IPS-18a (cell line): ENCODE results near the gene IRX5.

ENCODE experiments used
- H3K27ac ChIP-seq: one replicate; pipeline ENCODE4 v1.5.1; 2013; ENCODE audit warnings: low read length
- H3K27me3 ChIP-seq: one replicate; pipeline ENCODE4 v1.6.1; 2013; ENCODE audit warnings: mild to moderate bottlenecking, low read length; ENCODE audit not compliant: control insufficient read depth, insufficient read depth
- H3K36me3 ChIP-seq: one replicate; pipeline ENCODE4 v1.6.1; 2013; ENCODE audit warnings: low read depth, low read length; ENCODE audit not compliant: control insufficient read depth
- H3K4me1 ChIP-seq: one replicate; pipeline ENCODE4 v1.6.1; 2013; ENCODE audit warnings: low read depth, low read length; ENCODE audit not compliant: control insufficient read depth
- H3K4me3 ChIP-seq: one replicate; pipeline ENCODE4 v1.5.1; 2013; ENCODE audit warnings: low read length
- H3K9ac ChIP-seq: one replicate; pipeline ENCODE4 v1.6.1; 2013; ENCODE audit warnings: mild to moderate bottlenecking, low read length, moderate library complexity
- H3K9me3 ChIP-seq: one replicate; pipeline ENCODE4 v1.6.1; 2013; ENCODE audit warnings: low read depth, low read length; ENCODE audit not compliant: control insufficient read depth

The IRX5 gene

DNA sequence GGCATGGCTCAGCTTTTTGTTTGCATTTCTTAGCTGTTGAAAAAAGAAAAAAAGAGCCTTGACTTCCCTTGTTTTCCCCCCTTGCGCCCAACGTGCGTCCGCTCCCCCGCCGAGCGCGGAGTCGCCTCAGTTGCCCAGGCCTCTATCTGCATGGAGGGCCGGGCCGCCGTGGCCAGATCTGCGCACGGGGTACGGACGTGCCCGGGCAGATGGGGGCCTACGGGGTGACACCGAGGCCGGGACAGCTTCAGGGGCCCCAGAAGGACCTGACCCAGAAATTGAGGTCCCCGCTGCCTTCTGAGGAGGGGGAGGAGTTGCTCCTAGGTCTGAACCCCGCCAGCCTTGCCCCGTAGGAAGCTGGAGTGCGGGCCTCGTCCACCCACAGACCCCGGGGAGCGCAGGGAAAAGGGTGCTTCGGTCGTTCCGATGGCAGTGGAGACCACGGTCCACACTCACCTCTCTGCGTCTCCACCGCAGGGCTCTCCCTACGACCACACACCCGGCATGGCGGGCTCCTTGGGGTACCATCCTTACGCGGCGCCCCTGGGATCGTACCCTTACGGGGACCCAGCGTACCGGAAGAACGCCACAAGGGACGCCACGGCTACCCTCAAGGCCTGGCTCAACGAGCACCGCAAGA is 1.5 kb downstream of the IRX5 start:
- Histone ChIP-seq H3K9ac (peak overlapping the region; percentile 13), H3K27me3 (peaks cover 83% of the 10 kb centered on the region), H3K4me1 (peaks cover 33% of the 10 kb centered on the region), H3K4me3 (peak overlapping the region; percentile 80), H3K9me3 (no peaks in the 10 kb centered on the region), H3K36me3 (no peaks in the 10 kb centered on the region), H3K27ac (no peak overlapping the region)

DNA sequence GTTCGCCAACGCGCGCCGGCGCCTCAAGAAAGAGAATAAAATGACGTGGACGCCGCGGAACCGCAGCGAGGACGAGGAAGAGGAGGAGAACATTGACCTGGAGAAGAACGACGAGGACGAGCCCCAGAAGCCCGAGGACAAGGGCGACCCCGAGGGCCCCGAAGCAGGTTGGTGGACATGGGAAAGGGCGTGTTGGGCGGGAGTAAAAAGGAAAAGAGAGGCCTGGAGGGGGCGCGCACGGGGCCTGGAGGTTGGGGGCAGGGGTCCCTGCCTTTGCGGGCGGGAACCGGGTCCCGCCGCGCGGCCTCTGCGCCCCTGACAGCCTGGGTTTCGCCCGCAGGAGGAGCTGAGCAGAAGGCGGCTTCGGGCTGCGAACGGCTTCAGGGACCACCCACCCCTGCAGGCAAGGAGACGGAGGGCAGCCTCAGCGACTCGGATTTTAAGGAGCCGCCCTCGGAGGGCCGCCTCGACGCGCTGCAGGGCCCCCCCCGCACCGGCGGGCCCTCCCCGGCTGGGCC is 2.1 kb downstream of the IRX5 start:
- H3K9ac ChIP-seq: no peak overlapping the region
- no peaks in the 10 kb centered on the region for H3K36me3 ChIP-seq
- peaks cover 83% of the 10 kb centered on the region for H3K27me3 ChIP-seq
- peaks cover 33% of the 10 kb centered on the region for H3K4me1 ChIP-seq
- no peak overlapping the region for H3K27ac ChIP-seq
- peak overlapping the region; percentile 80 for H3K4me3 ChIP-seq
- H3K9me3 ChIP-seq: no peaks in the 10 kb centered on the region

GRCh38 chr16:54933281-54934011 is 2.8 kb downstream of the IRX5 start:
- peaks cover 86% of the 10 kb centered on the region for H3K27me3 ChIP-seq
- peak overlapping the region; percentile 47 for H3K4me3 ChIP-seq
- peaks cover 38% of the 10 kb centered on the region for H3K4me1 ChIP-seq
- H3K9me3 ChIP-seq: no peaks in the 10 kb centered on the region
- H3K27ac ChIP-seq: no peak overlapping the region
- H3K9ac ChIP-seq: no peak overlapping the region
- H3K36me3 ChIP-seq: no peaks in the 10 kb centered on the region

DNA sequence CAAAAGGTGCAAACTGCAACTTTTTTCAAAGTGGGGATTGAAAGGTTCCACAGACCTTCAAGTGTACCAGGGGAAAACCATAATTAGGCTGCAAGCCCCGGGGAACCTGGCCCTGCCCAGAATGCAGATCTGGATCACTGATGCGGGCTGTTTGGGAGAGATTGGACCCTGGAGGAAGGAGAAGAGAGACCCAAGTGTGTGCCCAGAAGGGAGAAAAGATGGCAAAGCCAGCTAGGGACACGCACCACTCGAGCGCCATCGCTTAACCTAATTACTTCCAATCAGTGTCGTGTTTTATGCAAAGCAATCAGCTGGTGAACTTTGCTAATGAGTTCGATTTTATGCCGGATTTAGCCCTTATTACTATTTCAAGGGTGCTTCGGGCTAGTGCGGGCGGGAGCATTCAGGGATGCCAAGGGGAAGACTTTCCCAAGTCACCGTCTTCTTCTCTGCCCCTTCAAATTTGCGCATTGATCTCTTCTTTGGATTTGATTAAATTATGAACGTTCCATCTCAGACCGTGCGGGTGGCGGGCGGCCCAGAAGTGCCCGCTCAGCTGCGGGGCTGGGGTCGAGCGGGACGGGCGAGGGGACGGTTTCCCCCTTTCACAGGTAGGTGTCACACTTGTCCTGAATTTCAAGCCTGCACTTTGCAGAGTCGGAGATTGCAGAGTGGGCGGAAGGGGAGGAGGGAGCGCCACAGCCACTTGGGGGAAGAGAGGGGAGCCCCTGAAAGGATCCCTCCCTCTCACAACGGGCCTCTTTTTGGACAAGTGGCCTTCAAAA is 4.0 kb downstream of the IRX5 start:
- Histone ChIP-seq H3K4me1 (peaks cover 49% of the 10 kb centered on the region), H3K9me3 (no peaks in the 10 kb centered on the region), H3K9ac (no peak overlapping the region), H3K4me3 (peak overlapping the region; percentile 64), H3K27ac (no peak overlapping the region), H3K27me3 (peaks cover 93% of the 10 kb centered on the region), H3K36me3 (no peaks in the 10 kb centered on the region)

DNA sequence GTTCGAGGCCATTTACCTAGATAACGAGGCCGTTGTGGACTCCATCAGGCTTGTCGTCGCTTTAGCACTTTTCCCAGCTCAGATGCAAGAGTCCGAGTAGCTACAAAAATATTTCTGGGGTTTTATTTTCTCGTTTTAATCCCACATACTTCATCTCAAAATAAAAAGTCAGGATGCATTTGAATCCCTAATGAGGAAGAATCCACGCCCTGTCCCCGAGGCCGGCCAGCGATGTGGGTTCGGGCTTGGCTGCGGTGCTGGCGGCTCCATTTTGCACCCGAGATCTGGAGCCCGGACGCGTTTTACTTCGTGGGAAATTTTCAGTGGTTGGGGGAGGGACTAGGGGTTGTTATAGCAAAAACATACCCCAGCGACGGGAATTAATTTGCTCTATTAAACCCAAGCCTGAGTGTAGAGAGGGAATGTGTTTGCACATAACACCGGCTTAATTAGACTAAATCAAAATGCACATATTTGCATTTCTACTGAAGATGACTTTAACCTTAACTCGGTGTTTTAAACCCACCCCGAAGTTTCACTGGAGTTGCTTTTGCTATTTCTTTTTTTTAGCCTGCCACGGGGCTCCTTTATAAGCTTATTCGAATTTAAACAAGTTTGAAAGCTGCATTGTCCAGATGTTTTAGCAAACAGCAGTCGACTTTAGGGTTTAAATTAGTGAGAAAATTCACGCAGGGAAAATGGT is 4.8 kb downstream of the IRX5 start:
- Histone ChIP-seq H3K4me1 (peaks cover 49% of the 10 kb centered on the region), H3K9ac (no peak overlapping the region), H3K27ac (no peak overlapping the region), H3K27me3 (peaks cover 94% of the 10 kb centered on the region), H3K36me3 (no peaks in the 10 kb centered on the region), H3K9me3 (no peaks in the 10 kb centered on the region), H3K4me3 (peak overlapping the region; percentile 64)

DNA sequence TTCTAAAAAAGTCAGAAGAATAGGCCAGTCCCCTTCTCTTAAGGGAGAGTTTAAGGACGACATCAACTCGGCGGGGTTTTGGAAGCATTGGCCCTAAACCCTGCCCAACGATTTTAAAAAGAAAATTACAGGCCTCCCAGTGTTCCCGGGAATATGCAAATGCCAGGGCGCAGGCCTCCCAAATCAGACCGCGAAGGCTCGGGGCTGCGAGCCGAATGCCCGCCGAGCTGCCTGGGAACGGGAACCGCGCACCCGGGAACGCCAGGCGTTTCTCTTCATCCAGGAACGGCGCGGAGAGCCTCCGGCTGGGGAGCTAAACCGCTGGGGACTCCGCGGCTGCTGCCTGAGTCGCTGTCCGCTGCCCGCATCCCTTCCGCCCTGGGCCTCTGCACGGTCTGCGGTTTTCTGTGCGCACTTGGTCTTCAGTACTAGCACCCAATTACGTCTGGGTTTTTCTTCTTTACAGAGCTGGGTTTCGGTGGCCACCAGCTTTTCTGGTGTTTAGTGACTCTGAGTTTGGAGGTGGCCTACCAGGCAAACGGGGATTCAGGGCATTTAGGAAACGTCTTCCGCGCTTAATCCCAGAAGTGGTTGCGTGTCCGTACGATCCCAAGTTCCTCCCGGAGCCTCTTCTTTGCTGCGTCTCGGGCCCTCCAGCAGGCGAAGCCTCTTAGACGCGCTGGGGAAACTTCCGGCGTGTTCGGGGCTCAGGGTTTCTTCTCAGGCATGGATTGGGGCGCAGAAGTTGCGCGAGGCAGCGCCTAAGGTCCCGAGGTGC is 5.7 kb downstream of the IRX5 start:
- Histone ChIP-seq H3K27ac (no peak overlapping the region), H3K36me3 (no peaks in the 10 kb centered on the region), H3K4me1 (peaks cover 49% of the 10 kb centered on the region), H3K9me3 (no peaks in the 10 kb centered on the region), H3K27me3 (peaks cover 100% of the 10 kb centered on the region), H3K9ac (no peak overlapping the region), H3K4me3 (peak overlapping the region; percentile 64)

- Histone ChIP-seq H3K36me3 (no peaks in the 10 kb centered on the region), H3K4me1 (peaks cover 43% of the 10 kb centered on the region), H3K27me3 (peaks cover 100% of the 10 kb centered on the region), H3K4me3 (peak overlapping the region; percentile 64), H3K9ac (no peak overlapping the region), H3K9me3 (no peaks in the 10 kb centered on the region), H3K27ac (no peak overlapping the region)
Observed at GRCh38 chr16:54936979-54937670, 6.5 kb downstream of the IRX5 start.

DNA sequence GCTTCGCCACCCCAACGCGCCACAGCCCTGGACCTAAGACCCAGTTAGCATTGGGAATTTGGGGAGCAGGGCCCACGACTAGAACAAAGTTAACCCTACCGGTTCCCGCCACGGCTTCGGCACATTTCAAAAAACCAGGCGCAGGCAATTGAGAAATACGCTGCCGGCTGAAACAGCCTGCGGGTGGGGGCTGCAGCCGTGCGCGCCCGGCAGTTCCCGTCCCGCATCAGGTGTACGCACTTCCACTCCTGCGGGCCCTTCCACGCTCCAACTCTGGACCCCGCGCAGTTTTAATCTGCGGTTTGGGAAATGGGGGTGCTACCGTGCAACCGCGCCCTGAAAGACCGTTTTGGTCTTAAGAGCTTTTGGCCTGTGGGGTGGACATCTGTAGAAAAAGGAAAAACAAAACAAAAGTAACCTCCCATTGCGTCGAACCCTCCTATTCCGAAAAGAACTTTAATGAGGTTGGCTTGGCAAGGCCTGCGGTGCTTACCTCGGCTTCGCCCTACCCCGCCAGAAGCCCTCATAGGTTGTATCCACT is 7.1 kb downstream of the IRX5 start:
- no peak overlapping the region for H3K27ac ChIP-seq
- H3K4me1 ChIP-seq: peaks cover 41% of the 10 kb centered on the region
- no peaks in the 10 kb centered on the region for H3K36me3 ChIP-seq
- H3K27me3 ChIP-seq: peaks cover 100% of the 10 kb centered on the region
- H3K4me3 ChIP-seq: peak overlapping the region; percentile 64
- no peaks in the 10 kb centered on the region for H3K9me3 ChIP-seq
- H3K9ac ChIP-seq: no peak overlapping the region

GRCh38 chr16:54938212-54939028 is 7.8 kb downstream of the IRX5 start:
- Histone ChIP-seq H3K4me3 (peak overlapping the region; percentile 64), H3K36me3 (no peaks in the 10 kb centered on the region), H3K27me3 (peaks cover 99% of the 10 kb centered on the region), H3K27ac (no peak overlapping the region), H3K9ac (no peak overlapping the region), H3K4me1 (peaks cover 41% of the 10 kb centered on the region), H3K9me3 (no peaks in the 10 kb centered on the region)
